Brain microvascular endothelial cell (primary cell): ENCODE measurements around the gene MORF4L1.

ENCODE experiments used
- DNase-seq: peaks from one replicate; pipeline ENCODE4 v3.0.0-alpha.2; 2020
- H3K27ac ChIP-seq: fragments of 250-450 bp; sonication (Bioruptor Pico); 2 replicates; pipeline ENCODE4 v1.5.1; 2020; ENCODE audit warnings: mild to moderate bottlenecking, moderate library complexity
- H3K27me3 ChIP-seq: fragments of 250-450 bp; sonication (Bioruptor Pico); replicated peaks from 2 replicates; pipeline ENCODE4 v1.5.1; 2020; ENCODE audit warnings: mild to moderate bottlenecking
- H3K36me3 ChIP-seq: fragments of 250-450 bp; sonication (Bioruptor Pico); replicated peaks from 2 replicates; pipeline ENCODE4 v1.5.1; 2020; ENCODE audit warnings: mild to moderate bottlenecking
- H3K4me3 ChIP-seq: 2 replicates; pipeline ENCODE4 v1.5.1; 2011; ENCODE audit warnings: low read depth, mild to moderate bottlenecking, control low read depth, low read length, moderate library complexity
- CTCF ChIP-seq: IDR thresholded peaks from 2 replicates; pipeline ENCODE4 v1.5.1; 2011; ENCODE audit warnings: low read depth, mild to moderate bottlenecking, moderate library complexity, low read length, control low read depth, inconsistent platforms; ENCODE audit errors: missing control alignments
- in situ Hi-C: cut with HindIII; loops from 2 replicates; pipeline ENCODE4 v1.10.0; 2017; ENCODE audit warnings: low sequenced_read_pairs, low pct_ligation_motif_present

MORF4L1 gene

GRCh38 chr15:78872155-78872971 is at the start of gene MORF4L1:
Gene MORF4L1, plus strand, starts transcription at chr15:78872890. Its CDS starts 128 bp downstream, at chr15:78873018.
- H3K27me3 ChIP-seq: no peaks in the 10 kb centered on the region
- peak within 1 kb of the TSS; percentile 98 for H3K4me3 ChIP-seq
- no peak for TF ChIP-seq CTCF
- DNase-seq: peak; percentile 95
- H3K27ac ChIP-seq: peak within 1 kb of the TSS; percentile 100
- peaks cover 3% of the 10 kb centered on the region for H3K36me3 ChIP-seq
- in situ Hi-C loops: no loop called here

- H3K36me3 ChIP-seq: no peaks in the 10 kb centered on the region
- H3K27ac ChIP-seq: no peak overlapping the region
- no peak for DNase-seq
- no peak overlapping the region for H3K4me3 ChIP-seq
- H3K27me3 ChIP-seq: peaks cover 2% of the 10 kb centered on the region
- no peak for TF ChIP-seq CTCF
- in situ Hi-C loops: no loop called here
Measured at GRCh38 chr15:78828920-78829319, 43.8 kb upstream of the MORF4L1 start.

GRCh38 chr15:78830514-78831228 is 42.0 kb upstream of the MORF4L1 start:
- H3K27ac ChIP-seq: no peak overlapping the region
- no peak for DNase-seq
- no peak for TF ChIP-seq CTCF
- no peak overlapping the region for H3K4me3 ChIP-seq
- in situ Hi-C loops: no loop called here
- H3K36me3 ChIP-seq: no peaks in the 10 kb centered on the region
- peaks cover 2% of the 10 kb centered on the region for H3K27me3 ChIP-seq

GRCh38 chr15:78831229-78832207 is 41.2 kb upstream of the MORF4L1 start:
- DNase-seq: no peak
- TF ChIP-seq CTCF: no peak
- Histone ChIP-seq H3K27me3 (peaks cover 2% of the 10 kb centered on the region), H3K36me3 (no peaks in the 10 kb centered on the region), H3K27ac (no peak overlapping the region), H3K4me3 (no peak overlapping the region)
- in situ Hi-C loops: no loop called here

GRCh38 chr15:78836333-78836732 is 36.4 kb upstream of the MORF4L1 start:
- Histone ChIP-seq H3K27me3 (peaks cover 2% of the 10 kb centered on the region), H3K4me3 (no peak overlapping the region), H3K27ac (no peak overlapping the region), H3K36me3 (no peaks in the 10 kb centered on the region)
- in situ Hi-C loops: no loop called here
- no peak for TF ChIP-seq CTCF
- no peak for DNase-seq
